Activated CD4-positive, alpha-beta T cell treated with anti-CD3 and anti-CD28 coated beads, Interleukin-10, Interleukin-2, amounts not matched to agents 100 ng/mL and 50 ng/mL, durations not matched to agents 16 hours and 8 hours (primary cell): ENCODE data around the gene S100P.
"Not testable (repeated sequence)": the region's sequence is repeated elsewhere in the genome, so short reads cannot be mapped to it uniquely, and the experiment has no call there.

Source experiments
- DNase-seq: peaks from one replicate; pipeline ENCODE4 v3.0.0-alpha.2; 2020

The S100P gene

DNA sequence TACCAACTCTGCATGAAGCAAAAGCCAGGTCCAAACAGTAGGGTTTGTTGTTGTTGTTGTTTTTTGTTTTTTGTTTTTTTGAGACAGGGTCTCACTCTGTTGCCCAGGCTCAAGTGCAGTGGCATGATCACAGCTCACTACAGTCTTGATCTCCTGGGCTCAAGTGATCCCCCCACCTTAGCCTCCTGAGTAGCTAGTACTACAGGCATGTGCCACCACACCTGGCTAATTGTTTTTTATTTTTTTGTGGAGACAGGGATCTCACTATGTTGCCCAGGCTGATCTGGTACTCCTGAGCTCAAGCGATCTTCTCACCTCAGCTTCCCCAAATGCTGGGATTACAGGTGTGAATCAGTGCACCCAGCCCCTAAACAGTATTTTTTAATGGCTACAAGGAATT, 6.2 kb downstream of the S100P start:
- no peak for DNase-seq

DNA sequence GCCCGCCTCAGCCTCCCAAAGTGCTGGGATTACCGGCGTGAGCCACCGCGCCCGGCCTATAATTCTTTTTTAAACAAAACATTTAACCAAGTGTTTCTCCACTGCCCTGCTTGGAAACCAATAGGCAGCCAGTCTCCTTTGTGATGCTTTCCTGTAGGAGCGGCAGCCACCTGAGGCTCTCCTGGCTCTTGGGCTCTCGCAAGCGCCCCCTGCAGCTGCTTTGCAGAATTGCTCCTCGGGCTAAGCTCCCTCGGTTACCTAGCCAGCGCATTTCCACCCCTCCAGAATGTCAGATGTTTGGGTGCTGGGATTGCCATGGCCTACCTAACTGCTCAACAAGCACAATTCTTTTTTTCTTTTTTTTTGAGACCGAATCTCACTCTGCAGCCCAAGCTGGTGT, 7.7 kb downstream of the S100P start:
- peak; percentile 58 for DNase-seq

DNA sequence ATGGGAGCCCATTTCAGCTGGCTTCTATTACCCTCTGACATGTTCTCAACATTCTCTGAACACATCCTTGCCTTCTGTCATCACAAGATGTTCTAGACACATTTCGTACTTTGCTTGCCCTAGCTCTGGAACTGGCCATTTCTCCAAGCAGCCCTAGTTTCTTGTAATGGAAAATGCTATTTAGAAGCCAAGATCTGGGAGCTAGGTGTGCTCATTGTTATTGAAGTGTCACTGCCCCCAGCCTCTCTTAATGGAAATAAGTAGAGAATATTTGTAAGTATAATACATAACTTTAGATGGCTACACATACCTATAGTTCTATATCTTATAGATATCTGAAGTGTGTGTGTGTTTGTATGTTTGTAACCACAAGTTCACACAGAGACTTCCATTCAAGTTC, 9.1 kb downstream of the S100P start:
- no peak for DNase-seq

DNA sequence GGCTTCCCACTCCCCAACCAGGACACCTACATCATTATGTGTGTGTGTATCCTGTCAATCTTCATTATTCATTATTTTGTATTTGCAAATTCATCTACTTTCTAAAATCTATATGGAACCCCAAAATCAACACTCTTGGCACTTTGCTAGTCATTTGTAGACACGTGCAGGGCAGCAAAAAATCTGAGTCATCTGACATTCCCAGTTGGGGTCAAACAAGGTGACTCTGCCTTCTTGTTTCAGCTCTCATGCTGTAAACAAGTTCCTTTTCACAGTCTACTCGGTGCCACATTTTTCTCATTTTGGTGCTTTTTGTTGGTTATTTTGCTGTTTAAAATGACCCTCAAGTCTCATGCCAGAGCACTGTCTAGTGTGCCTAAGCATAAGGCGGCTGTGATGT, 10.1 kb downstream of the S100P start:
- peak; percentile 32 for DNase-seq

DNA sequence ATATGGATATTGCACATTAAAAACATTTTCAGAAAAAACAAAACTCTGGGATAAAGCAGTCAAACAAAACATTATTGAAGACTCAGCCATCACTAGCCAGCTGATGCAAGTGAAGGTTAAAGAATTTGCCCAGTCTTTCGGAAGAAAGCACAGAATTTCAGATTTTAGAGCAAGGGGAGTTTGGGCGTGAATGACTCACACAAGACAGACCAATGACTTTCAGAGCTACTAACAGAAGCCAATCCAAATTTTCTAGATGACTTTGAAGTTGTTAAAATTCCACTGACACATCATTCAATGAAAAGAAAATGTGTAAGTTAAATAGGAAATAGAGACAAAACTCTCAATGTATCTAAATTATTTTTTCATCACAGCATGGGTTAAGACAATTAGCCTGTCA, 12.0 kb downstream of the S100P start:
- DNase-seq = peak; percentile 37

DNA sequence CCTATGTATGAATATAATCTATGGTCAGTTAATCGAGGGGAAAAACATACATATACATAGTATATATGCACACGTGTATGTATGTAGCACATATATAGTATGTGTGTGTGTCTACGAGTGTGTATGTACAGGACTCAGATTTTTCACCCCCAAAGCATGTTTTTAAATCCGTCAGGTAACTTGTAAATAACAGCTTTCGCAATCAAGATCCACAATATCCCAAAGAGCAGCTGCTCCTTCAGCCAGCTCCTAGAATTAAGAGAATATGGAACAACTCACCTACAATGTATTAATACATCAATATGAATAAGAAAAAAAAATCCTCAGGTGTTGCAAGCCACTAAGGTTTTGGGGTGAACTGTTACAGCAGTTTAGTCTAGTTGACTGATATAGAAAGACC, 12.5 kb downstream of the S100P start:
- no peak for DNase-seq

DNA sequence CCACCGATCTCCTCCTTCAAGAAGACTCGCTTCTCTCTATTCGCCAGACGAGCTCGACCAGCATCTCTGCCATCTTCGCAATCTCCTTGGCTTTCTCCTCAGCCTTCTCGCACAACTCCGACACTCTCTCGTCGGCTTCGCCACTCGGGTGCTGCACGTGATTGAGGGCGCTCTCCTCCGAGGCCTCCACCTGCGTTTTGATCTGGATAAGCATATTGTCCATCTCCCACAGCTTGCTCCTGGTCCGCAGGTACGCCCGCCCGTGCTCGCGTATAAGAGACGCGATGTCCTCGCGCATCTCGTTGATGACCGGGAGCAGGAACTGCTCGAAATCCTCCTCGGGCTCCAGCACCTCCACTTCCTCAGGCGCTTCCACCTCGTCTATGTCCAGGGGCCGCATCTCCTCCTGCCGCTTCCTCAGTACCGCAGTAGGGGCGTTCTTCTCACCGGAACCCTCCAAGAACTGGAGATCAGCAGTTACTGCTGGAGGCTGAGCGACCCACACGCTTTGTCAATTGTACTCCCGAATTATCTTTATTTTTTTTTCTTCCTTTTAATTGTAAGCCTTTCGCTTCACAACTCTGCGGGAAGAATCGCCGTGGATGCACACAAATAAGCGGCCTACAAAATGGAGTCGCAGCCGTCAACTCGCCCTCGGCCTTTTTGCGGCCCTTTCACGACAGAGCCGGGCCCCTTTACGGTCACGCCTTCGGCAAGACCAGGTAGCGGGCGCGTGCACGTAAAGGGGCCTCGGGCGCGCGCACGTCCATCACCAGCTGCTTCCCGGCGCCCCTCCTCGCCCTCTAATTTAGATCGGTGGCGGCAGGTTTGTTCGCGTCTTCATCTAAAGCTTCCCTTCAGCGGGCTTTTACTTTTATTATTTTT, 15.8 kb downstream of the S100P start, which contains the start of gene MRFAP1L1:
MRFAP1L1 (minus strand) TSS at position 636 of the 885 bp plus-strand sequence; CDS start at position 400, 236 bp downstream.
- DNase-seq = peak; percentile 97

DNA sequence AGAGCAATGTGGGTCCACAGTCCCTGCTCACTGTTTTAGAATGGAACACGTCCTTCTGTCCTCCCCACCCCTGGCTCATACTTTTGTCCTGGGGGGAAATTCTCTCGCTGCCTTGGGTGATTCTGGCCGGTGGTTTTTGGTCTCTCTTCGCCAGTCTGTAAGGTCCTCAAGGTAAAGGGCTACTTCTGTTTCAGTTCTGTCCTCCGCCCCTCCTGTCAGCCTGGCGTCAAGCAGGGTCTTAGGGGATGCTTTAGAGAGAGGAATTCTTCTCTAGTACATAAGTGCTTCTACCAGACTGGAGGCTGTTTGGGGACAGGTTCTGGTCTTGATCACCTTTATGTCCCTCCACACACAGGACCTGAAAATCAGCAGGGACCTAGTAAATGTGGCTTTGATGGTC, 16.6 kb downstream of the S100P start:
- DNase-seq = no peak

DNA sequence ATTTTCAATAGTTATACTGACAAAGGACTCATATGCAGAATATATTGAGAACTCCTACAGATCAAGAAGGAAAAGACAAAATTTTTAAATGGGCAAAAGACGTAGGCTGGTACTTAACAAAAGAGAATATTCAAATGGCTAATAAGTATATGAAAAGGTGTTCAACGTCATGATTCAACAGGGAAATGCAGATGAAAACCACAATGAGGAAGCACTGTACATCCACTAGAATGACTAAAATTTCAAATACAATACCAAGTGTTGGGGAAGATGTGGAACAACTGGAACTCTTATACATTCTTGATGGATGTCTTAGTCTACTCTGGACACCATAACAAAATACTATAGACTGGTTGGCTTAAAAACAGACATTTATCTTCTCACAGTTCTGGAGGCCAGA, 17.3 kb downstream of the S100P start:
- DNase-seq = no peak

DNA sequence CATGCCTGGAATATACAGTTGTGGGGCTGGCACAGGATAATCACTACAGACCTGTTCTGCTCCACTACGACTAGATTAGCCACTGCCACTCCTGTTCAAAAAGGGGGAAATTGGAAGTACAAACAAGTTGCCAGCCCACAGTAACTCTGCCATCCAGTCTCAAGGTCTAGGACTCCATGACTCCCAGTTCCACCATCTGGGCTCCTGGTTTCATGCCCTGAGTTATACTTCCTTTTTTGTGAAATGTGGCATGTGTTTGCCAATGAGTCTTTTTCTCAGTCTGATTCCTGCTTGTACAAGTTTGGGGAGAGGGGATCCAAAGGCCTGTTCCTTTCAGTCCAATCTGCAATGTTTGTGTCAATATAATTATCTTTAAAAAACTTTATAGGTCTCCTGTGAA, 21.3 kb downstream of the S100P start:
- DNase-seq = no peak

DNA sequence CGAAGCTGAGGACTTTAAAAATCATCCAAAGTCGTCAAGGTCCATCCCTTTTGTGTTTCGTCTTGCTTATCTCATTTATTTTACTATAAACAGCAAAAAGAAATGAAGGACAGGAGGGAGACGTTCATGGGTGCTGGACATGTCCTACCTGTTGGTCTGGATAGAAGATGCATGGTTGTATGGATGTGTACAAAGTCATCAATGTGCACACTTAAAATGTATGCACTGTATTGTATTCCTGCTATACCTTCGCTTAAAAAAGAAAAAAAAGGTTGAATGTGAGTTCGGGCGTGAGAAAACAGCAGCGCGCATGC, 22.0 kb downstream of the S100P start:
- DNase-seq = no peak

DNA sequence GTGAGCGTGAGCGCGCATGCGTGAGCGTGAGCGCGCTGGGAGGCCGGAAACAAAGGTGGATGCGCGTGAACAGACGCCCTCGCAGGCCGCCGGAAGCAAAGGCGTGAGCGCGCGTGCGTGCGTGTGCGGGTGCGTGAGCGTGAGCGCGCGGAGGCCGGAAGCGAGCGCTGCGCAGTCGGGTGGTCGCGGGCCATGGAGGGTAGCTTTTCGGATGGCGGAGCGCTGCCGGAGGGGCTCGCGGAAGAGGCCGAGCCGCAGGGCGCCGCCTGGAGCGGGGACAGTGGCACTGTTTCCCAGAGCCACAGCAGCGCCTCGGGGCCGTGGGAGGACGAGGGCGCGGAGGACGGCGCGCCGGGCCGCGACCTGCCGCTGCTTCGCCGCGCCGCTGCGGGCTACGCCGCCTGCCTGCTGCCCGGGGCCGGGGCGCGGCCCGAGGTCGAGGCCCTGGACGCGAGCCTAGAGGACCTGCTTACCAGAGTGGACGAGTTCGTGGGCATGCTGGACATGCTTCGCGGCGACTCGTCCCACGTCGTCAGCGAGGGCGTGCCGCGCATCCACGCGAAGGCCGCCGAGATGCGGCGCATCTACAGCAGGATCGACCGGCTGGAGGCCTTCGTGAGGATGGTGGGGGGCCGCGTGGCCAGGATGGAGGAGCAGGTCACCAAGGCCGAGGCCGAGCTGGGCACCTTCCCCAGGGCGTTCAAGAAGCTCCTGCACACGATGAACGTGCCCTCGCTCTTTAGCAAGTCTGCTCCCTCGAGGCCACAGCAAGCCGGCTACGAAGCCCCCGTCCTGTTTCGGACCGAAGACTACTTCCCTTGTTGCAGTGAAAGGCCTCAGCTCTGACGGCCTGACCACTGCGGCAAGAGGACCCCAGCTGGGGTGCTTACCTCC, 22.6 kb downstream of the S100P start, which contains the start of gene BLOC1S4:
BLOC1S4 (plus strand) TSS at position 157 of the 894 bp plus-strand sequence; CDS start at position 193, 36 bp downstream.
- DNase-seq = peak; percentile 92

DNA sequence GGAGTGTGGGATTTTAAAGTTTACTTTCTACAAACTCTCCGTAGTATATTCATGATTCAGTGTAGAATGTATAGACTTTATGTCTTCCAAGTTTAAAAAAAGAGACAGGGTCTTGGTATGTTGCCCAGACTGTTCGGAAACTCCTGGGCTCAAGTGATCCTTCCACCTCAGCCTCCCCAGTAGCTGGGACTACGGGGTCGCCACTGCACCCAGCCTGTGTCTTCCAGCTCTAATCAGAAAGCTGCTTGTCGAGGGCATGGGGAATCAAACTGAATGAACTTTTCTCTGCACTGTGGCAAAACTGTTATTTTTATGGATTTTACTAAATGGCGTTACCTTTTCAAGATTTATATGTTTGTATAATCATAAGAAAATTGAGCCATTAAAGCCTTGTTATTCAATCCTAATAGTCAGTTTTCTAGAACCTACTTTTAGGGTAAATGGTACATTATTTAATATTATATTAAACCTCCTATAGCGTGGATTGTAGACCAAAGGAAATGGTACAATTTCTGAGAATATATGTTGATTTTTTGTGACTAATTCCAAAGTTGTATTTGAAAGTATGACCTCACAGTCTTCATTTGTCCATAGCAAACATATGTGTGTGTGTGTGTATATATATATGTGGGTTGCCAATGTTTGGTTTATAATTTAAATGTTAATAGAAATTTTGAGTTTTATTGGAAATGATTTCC, 23.4 kb downstream of the S100P start:
- DNase-seq = no peak

DNA sequence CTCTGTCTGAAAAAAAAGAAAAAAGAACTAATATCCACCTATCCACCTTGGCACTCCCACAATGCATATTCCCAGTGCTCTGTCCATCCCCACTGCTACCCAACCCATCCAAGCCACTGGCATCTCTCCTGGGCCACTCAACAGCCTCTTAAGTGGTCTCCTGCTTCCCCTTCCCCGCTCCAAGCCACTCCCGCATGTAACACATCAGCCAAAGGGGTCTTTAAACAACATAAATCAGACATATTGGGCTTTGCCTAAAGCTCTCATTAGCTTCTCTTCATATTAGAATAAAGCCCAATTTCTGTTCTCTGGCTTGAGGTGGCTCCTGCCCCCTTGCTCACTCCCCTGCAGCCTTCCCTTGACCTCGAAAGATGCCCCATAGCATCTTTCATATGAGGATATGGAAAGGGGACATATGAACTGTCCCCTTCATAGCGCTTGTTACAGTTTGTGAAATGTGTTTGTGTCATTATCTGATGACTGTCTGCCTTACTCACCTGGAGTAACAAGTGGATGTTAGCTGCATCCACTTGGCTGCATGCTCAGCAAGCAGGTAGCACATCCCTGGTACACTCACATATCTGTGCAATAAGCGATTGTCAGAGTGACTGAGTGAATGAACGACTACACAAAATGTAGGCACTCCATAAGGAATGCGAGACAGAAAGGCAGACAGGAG, 25.4 kb downstream of the S100P start:
- no peak for DNase-seq

DNA sequence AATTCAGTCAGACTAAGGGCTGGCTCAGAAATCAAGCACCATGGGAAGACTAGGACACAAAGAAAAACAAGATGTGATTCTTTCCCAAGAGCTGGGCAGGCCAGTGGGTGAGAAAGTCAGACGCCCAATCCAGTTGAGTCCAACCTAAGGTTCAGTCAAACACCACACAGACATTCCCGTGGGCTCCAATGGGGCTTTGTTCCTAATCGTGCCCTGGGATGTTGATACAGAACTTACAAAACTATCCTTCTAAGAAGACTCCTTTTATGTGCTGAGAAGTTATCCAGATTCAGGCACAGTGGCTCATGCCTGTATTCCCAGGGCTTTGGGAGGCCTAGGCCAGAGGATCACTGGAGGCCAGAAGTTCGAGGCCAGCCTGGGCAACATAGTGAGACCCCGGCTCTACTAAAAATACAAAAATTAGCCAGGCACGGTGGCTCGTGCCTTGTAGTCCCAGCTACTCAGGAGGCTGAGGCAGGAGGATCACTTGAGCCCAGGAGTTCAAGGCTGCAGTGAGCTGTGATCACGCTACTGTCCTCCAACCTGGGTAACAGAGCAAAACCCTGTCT, 26.0 kb downstream of the S100P start:
- DNase-seq = no peak

DNA sequence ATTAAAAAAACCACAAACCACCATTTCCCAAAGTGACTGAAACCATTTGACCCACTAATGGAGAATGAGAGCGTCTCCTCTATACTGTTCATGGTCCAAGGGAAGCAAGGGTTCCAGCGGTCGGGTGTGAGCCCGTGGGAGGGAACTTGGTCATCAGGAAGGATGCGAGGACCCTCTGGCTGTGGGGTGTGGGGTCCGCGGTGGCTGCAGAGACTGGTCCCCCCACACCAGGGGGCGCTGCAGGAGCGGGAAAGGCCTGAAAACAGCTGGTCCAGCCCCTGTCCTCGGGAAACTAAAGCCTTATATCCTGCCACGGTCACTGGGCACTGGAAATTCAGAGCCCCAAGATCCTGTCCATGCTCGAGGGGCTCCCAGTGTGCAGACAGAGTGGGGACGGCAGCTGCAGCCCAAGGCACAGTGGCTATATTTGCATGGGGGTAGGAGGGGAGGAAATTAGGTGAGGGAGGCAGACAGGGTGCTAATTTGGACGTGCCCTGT, 26.6 kb downstream of the S100P start:
- peak; percentile 81 for DNase-seq

DNA sequence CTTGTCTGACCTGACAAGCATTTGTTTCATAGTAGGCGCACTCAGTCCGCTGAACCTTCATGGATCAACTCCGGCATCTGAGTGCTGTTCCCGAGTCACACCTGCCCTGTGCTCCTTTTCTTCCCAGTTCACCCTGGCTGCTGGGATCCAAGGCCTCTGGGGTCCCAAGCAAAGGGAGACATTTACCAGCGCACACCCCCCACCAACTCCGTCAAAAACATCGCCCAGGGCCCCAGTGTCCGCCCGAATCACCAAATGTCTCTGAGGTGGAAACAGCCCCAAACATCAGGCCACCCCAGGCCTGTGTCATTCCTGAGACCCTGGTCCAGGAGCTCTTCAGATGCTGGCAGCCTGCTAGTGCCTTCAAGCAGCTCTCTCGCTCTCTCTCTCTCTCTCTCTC, 27.4 kb downstream of the S100P start:
- DNase-seq = no peak

DNA sequence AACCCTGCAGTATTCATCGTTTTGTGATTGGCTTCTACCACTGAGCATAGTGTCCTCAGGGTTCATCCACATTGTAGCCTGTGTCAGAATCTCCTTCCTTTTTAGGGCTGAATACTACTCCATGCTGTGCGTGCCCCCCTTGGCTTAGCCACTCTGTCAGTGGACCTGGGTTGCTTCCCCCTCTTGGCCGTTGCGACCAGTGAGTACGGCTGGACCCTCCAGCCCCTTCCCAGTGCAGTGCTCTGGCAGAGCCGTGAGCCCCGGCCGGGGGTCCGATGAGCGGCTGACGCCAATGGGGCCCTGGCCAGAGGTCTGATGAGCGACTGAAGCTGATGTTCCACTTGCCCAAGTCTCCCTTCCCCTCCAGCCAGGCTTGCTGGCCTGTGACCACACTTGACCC, 29.2 kb downstream of the S100P start:
- DNase-seq = no peak

DNA sequence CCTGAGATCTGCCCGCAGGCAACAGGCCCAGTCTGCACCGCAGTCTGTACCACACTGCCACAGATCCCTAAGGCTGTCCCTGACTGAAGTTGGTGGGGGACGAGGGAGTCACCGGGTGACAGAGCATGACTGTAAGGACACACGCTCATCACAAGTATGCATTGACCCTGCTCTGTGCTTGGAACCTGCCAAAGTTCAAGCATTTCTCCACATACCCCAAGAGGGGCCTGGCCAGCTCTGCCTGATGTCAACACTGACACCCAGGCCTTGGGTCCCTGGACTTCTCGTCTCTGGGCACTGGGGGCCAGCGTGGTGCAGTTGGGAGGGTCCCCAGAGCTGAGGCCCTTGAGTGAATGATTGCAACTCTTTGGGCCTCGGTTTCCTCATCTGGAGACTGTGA, 30.2 kb downstream of the S100P start:
- no peak for DNase-seq

DNA sequence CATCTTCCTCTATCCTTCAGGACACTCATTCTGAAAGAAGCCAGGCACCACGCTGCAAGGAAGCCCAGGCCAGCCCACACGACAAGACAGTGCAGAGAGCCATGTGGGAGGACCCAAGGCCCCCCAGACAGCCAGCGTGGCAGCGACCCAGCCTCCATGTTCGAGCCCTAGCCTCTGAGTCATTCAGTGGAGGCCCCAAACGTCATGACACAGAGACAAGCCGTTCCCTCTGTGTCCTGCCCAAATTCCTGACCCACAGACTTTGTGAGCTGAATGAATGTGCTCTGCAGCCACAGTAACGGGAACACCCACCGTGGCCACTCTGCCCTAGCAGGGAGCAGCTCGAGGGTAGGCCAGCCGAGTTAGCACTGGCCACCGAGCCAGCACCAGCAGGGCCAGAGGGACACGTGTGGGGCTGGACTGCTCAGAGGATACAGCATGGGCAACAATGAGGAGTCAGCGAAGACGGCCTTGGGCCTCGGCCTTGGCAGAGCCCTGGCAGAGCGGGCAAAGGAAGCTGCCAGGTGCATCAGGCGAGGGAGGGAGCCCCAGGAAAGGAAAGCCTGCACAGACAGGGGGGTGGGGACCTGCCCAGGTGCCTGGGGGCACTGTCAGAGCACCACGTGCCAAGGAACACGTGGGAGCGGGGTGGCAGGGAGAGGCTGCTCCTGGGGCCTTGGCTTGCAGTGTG, 30.9 kb downstream of the S100P start:
- no peak for DNase-seq

DNA sequence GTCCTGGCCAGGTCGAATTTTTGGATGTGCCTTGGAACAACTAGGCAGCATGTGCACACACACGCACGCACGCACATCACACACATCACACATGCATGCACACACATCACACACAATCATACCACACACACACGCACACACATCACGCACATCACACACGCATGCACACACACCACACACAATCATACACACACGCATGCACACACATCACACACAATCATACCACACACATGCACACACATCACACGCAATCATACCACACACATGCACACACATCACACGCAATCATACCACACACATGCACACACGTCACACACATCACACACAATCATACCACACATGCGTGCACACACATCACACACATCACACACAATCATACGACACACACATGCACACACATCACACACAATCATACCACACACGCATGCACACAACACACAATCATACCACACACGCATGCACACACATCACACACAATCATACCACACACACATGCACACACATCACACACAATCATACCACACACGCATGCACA, 31.8 kb downstream of the S100P start:
- not testable (repeated sequence) for DNase-seq
